Stomach (tissue), 19 donors: ENCODE data around the gene RBMX2. TPM values are rescaled to one million over a fixed set of nuclear protein-coding genes. Genes with fewer than 3 reads are reported as not detected.
"Not testable (repeated sequence)": the region's sequence is repeated elsewhere in the genome, so short reads cannot be mapped to it uniquely, and the experiment has no call there.

Experiments used
- DNase-seq, 2 donors: peaks; one replicate each; pipeline versions ENCODE4 v3.0.0 to v3.0.0-alpha.2; 2013 to 2019
- H3K27ac ChIP-seq, 5 donors: fragments of 200-600 bp in 4 of 5; sonication (generic) in 4 of 5; one replicate each; pipeline ENCODE4 v1.5.1; 2013 to 2019; ENCODE audit warnings: mild to moderate bottlenecking in 1 of 5, moderate library complexity in 1 of 5
- H3K27me3 ChIP-seq, 3 donors: fragments of 200-600 bp; sonication (generic); one replicate each; pipeline ENCODE4 v1.5.1; 2017 to 2019; ENCODE audit warnings: mixed run types in 1 of 3
- H3K36me3 ChIP-seq, 4 donors: fragments of 200-600 bp; sonication (generic); 1 replicate in 3 of 4; 2 replicates in 1 of 4; pipeline ENCODE4 v1.5.1; 2016 to 2019
- H3K4me1 ChIP-seq, 4 donors: fragments of 200-600 bp; sonication (generic); one replicate each; pipeline ENCODE4 v1.5.1; 2016 to 2019
- H3K4me3 ChIP-seq, 4 donors: fragments of 200-600 bp; sonication (generic) in 3 of 4; one replicate each; pipeline ENCODE4 v1.5.1; 2016 to 2019; ENCODE audit warnings: mild to moderate bottlenecking in 1 of 4
- H3K9me3 ChIP-seq, 4 donors: fragments of 200-600 bp; sonication (generic); one replicate each; pipeline ENCODE4 v1.5.1; 2016 to 2019
- EP300 ChIP-seq: sonication (generic); formaldehyde crosslinking; IDR thresholded peaks from one replicate; pipeline ENCODE4 v1.6.1; 2017; ENCODE audit warnings: antibody characterized with exemption
- POLR2A ChIP-seq, 4 donors: fragments of 450-650 bp; IDR thresholded peaks; one replicate each; pipeline ENCODE4 v1.6.1; 2016; ENCODE audit warnings: antibody characterized with exemption in 4 of 4, control low read depth in 2 of 4, mild to moderate bottlenecking in 1 of 4, moderate library complexity in 1 of 4
- POLR2AphosphoS5 ChIP-seq, 3 donors: sonication (generic); formaldehyde crosslinking; IDR thresholded peaks; one replicate each; pipeline ENCODE4 v1.6.1; 2016; ENCODE audit warnings: antibody characterized with exemption in 3 of 3
- WGBS, 5 donors: extraction: QIAGEN DNeasy Blood & Tissue Kit in 3 of 5; methylation state at CpG; one replicate each; pipeline versions ENCODE4 v1.1.5 to v1.1.7; 2013 to 2018; 5-methylcytosine and 5-hydroxymethylcytosine counted together
- intact Hi-C: fragments of 100-400 bp; cut with DNase I; formaldehyde crosslinking; loops from one replicate; pipeline ENCODE4 v1.15.1; 2023; ENCODE audit warnings: low total_unique reads
- long read RNA-seq, 10 donors: transcript quantifications; one replicate each; lab custom pipeline, GENCODE V29; 2026
- polyA plus RNA-seq, 3 donors: library from polyadenylated mRNA; stranded (reverse); fragments of 200-250 nt; gene quantifications; one replicate each; pipeline ENCODE4 v1.2.3, GENCODE V29; 2013
- total RNA-seq, 5 donors: library from RNA; depleted of rRNA; stranded (reverse); fragments of >200 nt; gene quantifications; one replicate each; pipeline versions ENCODE4 v1.1.0 to v1.2.3, GENCODE V29; 2014 to 2016
- TF ChIP-seq, protein P1 (sequence below), 7 experiments: fragments of 450-650 bp in 4 of 7; fragments of 200-600 bp in 3 of 7; sonication (generic) in 3 of 7; IDR thresholded peaks; one replicate each; pipeline ENCODE4 v1.5.1; 2016 to 2019; ENCODE audit warnings: antibody characterized with exemption in 7 of 7, control low read depth in 2 of 7, mild to moderate bottlenecking in 1 of 7
- donor health status: healthy with polysubstance abuse.
- donor health status: Bipolar disorder and iron deficiency.
- donor health status: healthy.

The RBMX2 gene, protein sequence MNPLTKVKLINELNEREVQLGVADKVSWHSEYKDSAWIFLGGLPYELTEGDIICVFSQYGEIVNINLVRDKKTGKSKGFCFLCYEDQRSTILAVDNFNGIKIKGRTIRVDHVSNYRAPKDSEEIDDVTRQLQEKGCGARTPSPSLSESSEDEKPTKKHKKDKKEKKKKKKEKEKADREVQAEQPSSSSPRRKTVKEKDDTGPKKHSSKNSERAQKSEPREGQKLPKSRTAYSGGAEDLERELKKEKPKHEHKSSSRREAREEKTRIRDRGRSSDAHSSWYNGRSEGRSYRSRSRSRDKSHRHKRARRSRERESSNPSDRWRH
- total RNA-seq: 100 to 1,000 TPM in 1 of 5 donors, 10 to 100 TPM in 1, 1 to 10 TPM in 2, not detected in 1; 4.5 to 131 (median 16.3) TPM
- 100 to 1,000 TPM in 1 of 3 donors, 10 to 100 TPM in 2; 19.9 to 107 (median 29.9) TPM for polyA plus RNA-seq
- long read RNA-seq, donor 1, partial matches to known transcripts: 0 of 3 reads
- long read RNA-seq, donor 1, other reads (novel, unspliced or antisense): 0 of 3 reads
- long read RNA-seq, donor 2, partial matches to known transcripts: 0 of 7 reads
- long read RNA-seq, donor 2, other reads (novel, unspliced or antisense): 0 of 7 reads
- long read RNA-seq, donor 3, partial matches to known transcripts: 0 of 3 reads
- long read RNA-seq, donor 3, other reads (novel, unspliced or antisense): 0 of 3 reads
- long read RNA-seq, donor 4, partial matches to known transcripts: 0 of 1 reads
- long read RNA-seq, donor 4, other reads (novel, unspliced or antisense): 0 of 1 reads
- long read RNA-seq, donor 5, partial matches to known transcripts: 8 of 12 reads
- long read RNA-seq, donor 5, other reads (novel, unspliced or antisense): 0 of 12 reads
- long read RNA-seq, donor 6, transcript RBMX2-201 (6 exons, 1,528 nt): major isoform, 13 of 23 reads
- long read RNA-seq, donor 6, partial matches to known transcripts: 5 of 23 reads
- long read RNA-seq, donor 6, other reads (novel, unspliced or antisense): 0 of 23 reads
- long read RNA-seq, donor 7, partial matches to known transcripts: 7 of 14 reads
- long read RNA-seq, donor 7, other reads (novel, unspliced or antisense): 0 of 14 reads
- long read RNA-seq, donor 8, transcript RBMX2-201 (6 exons, 1,528 nt): major isoform, 5 of 10 reads
- long read RNA-seq, donor 8, partial matches to known transcripts: 0 of 10 reads
- long read RNA-seq, donor 8, other reads (novel, unspliced or antisense): 0 of 10 reads
- long read RNA-seq, donor 9, partial matches to known transcripts: 0 of 6 reads
- long read RNA-seq, donor 9, other reads (novel, unspliced or antisense): 0 of 6 reads
- long read RNA-seq, donor 10, partial matches to known transcripts: 0 of 3 reads
- long read RNA-seq, donor 10, other reads (novel, unspliced or antisense): 0 of 3 reads

DNA sequence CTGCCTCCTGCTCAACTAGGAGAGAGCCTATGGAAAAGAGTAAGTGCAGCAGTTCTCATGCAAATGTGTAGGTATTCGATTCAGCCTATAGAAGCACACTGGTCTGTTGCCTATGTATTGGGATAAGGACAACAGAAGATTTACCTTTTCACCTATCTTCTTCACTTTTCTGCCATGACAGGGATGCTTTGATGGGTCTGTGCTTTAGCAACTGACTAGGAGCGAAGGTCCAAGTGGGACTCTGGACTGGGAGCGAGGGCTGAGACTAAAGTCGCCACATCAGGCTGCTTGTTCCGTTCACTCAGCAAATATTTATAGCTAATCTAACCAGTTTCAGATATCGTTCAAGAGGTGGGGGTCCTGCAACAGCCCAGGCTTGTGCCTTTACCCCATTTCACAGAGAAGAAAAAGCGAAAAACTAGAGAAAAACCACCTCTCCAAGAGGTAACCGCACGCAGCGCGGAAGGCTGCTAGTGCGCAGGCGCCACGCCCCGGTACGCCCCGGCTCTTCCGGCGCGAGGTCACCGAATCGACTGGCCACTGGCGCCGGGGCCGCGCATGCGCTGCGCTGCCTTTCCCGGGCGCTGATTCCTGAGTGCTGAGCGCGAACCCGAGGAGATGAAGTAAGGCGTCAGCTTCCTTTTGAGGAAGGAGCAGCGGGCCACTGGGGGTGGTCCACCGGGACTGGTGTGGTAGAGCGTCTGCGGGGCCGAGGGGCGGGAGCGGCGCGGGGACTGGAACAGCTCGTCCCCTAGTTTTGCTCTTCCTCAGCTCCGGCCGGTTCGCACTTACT is at the start of gene RBMX2:
RBMX2 (plus strand) TSS at position 573 of the 793 bp plus-strand sequence; CDS start at position 619, 46 bp downstream.
- Histone ChIP-seq H3K4me3 (peak within 1 kb of the TSS; percentile 60 to 65 (median 64)), H3K27me3 (no peaks in the 10 kb centered on the region), H3K36me3 (peaks cover 0 to 21% (median 7%) of the 10 kb centered on the region in 4 donors), H3K9me3 (no peaks in the 10 kb centered on the region), H3K27ac (peak within 1 kb of the TSS; percentile 37 to 84 (median 76)), H3K4me1 (peaks cover 0 to 15% (median 6%) of the 10 kb centered on the region in 4 donors)
- DNase-seq: peak; percentile 77 to 94
- intact Hi-C loops: no loop called here
- TF ChIP-seq POLR2AphosphoS5 (IDR thresholded peaks at IDR 0.05) (peak; percentile 59 to 87 (median 71)), POLR2A (IDR thresholded peaks at IDR 0.05) (no peak)
- WGBS, 5 donors: 0 to 47% (median 5%) methylated on average over 29 to 47 of the region's 47 CpGs

DNA sequence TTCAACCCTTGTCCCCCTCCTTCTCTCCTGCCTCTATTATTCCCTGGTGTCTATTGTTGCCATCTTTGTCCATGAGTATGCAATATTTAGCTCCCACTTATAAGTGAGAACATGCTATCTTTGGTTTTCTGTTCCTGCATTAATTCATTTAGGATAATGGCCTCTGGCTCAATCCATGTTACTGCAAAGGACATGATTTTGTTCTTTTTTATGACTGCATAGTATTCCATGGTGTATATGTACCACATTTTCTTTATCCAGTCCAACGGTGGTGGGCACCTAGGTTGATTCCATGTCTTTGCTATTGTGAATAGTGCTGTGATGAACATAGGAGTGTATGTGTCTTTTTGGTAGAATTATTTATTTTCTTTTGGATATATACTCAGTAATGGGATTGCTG is 49.7 kb upstream of the RBMX2 start:
- intact Hi-C loops, H3K4me3 ChIP-seq, H3K9me3 ChIP-seq, H3K27me3 ChIP-seq, H3K27ac ChIP-seq, H3K4me1 ChIP-seq, DNase-seq: not testable (repeated sequence)
- 78 to 97% (median 87%) methylated on average over 1 of the region's 1 CpG for WGBS, 5 donors
- H3K36me3 ChIP-seq: peaks cover 0 to 24% (median 17%) of the 10 kb centered on the region in 4 donors

DNA sequence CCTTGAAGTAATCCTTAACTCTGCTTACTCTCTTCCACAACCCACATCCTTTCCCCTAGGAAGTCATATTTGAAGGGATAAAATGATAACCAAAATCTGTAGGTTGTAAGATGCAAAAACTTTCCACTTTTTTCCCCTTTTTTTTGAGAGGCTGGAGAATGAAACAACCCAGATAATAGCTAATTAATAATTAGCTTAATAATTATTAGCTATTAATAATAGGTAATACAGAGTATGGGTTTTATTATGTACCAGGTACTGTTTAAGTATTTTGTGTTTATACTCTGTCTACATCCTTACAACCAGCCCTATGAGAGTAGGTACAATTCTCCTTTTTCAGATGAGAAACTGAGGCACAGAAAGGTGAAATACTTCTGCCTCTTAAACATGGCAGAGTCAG is 25.7 kb upstream of the RBMX2 start:
- intact Hi-C loops: no loop called here
- H3K4me3 ChIP-seq: no peak overlapping the region

DNA sequence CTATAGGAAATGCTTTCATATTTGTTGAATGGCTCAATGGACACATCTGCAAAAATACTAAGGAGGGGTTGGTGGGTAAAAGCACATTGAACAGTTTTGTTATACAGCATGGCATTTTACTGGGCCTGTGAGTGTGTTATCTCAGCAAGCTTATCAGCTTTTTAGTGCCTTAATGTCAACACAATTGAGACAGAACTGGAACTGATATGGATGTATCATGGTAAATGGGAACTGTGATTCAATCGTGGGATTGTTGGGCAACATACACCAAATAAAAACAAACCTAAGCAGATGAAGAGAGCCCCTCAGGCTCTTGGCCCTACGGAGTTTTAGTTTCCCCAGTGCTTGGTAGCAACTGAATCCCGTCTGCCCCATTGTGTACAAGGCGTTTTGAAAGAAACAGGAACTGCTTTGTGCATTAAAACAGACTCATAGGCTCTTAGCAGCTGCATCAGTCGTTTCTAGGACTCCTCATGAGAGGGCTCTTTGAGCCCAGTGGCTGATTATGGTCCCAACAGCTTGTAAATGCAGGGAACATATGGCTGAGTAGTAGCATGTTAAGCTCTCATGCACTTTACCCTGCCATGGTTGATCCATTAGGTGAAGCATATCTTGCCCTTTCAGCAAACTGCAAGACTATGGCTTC is 23.6 kb upstream of the RBMX2 start:
- H3K27me3 ChIP-seq: no peaks in the 10 kb centered on the region
- H3K9me3 ChIP-seq: no peaks in the 10 kb centered on the region
- intact Hi-C loops: no loop called here
- TF ChIP-seq EP300: no peak
- TF ChIP-seq POLR2A (IDR thresholded peaks at IDR 0.05): no peak
- TF ChIP-seq, protein P1, sequence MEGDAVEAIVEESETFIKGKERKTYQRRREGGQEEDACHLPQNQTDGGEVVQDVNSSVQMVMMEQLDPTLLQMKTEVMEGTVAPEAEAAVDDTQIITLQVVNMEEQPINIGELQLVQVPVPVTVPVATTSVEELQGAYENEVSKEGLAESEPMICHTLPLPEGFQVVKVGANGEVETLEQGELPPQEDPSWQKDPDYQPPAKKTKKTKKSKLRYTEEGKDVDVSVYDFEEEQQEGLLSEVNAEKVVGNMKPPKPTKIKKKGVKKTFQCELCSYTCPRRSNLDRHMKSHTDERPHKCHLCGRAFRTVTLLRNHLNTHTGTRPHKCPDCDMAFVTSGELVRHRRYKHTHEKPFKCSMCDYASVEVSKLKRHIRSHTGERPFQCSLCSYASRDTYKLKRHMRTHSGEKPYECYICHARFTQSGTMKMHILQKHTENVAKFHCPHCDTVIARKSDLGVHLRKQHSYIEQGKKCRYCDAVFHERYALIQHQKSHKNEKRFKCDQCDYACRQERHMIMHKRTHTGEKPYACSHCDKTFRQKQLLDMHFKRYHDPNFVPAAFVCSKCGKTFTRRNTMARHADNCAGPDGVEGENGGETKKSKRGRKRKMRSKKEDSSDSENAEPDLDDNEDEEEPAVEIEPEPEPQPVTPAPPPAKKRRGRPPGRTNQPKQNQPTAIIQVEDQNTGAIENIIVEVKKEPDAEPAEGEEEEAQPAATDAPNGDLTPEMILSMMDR (IDR thresholded peaks at IDR 0.05): no peak
- no peak for TF ChIP-seq POLR2AphosphoS5 (IDR thresholded peaks at IDR 0.05)
- peaks cover 0 to 6% (median 2%) of the 10 kb centered on the region in 4 donors for H3K36me3 ChIP-seq
- WGBS, 5 donors: 15 to 30% (median 17%) methylated on average over 4 to 5 of the region's 5 CpGs
- no peak overlapping the region for H3K4me3 ChIP-seq
- H3K4me1 ChIP-seq: no peaks in the 10 kb centered on the region
- no peak overlapping the region for H3K27ac ChIP-seq
- peak in 1 of 2 donors; percentile 41 for DNase-seq

More for the DNA sequence above, 25.7 kb upstream of the RBMX2 start:
- Histone ChIP-seq H3K27me3 (no peaks in the 10 kb centered on the region), H3K9me3 (no peaks in the 10 kb centered on the region), H3K4me1 (no peaks in the 10 kb centered on the region), H3K27ac (no peak overlapping the region), H3K36me3 (peaks cover 0 to 23% (median 13%) of the 10 kb centered on the region in 4 donors)
- TF ChIP-seq POLR2AphosphoS5 (IDR thresholded peaks at IDR 0.05): no peak
- TF ChIP-seq, protein P1 (IDR thresholded peaks at IDR 0.05): no peak
- TF ChIP-seq EP300: no peak
- TF ChIP-seq POLR2A (IDR thresholded peaks at IDR 0.05): no peak
- DNase-seq: no peak
